Astrocyte of the cerebellum (primary cell): ENCODE measurements around the gene ZNF329.

Experiments used
- DNase-seq: peaks from one replicate; pipeline ENCODE4 v3.0.0-alpha.2; 2011; ENCODE audit warnings: low read depth
- H3K4me3 ChIP-seq: 2 replicates; pipeline ENCODE4 v1.5.1; 2011; ENCODE audit warnings: mild to moderate bottlenecking, low read depth, low read length, moderate library complexity
- in situ Hi-C: cut with HindIII; loops from 2 replicates; pipeline ENCODE4 v1.10.0; 2017; ENCODE audit warnings: low sequenced_read_pairs
- TF ChIP-seq, protein P1 (sequence below): IDR thresholded peaks from 2 replicates; pipeline ENCODE4 v1.5.1; 2012; ENCODE audit warnings: low read length, low read depth, moderate library complexity, mild to moderate bottlenecking; ENCODE audit errors: missing control alignments

Gene ZNF329

DNA sequence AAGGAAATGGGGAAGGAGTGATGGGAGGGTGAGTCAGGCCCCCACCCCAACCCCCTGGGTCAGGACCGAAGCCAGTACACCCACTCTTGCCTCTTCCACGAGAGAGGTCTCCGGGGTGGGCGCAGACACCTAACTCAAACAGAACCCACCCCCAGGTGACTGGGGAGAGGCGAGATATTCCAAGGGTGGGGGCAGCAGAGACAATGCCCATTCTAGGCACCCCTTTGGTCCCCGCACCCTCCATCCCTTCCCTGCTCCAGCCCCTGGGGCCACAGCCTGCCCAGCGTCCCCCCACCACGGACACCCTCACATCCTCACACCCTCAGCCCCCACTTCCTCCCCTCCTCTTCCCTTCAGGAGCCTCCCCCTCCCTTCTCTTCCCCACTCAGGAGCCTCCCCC, 53.2 kb downstream of the ZNF329 start:
- TF ChIP-seq, protein P1, sequence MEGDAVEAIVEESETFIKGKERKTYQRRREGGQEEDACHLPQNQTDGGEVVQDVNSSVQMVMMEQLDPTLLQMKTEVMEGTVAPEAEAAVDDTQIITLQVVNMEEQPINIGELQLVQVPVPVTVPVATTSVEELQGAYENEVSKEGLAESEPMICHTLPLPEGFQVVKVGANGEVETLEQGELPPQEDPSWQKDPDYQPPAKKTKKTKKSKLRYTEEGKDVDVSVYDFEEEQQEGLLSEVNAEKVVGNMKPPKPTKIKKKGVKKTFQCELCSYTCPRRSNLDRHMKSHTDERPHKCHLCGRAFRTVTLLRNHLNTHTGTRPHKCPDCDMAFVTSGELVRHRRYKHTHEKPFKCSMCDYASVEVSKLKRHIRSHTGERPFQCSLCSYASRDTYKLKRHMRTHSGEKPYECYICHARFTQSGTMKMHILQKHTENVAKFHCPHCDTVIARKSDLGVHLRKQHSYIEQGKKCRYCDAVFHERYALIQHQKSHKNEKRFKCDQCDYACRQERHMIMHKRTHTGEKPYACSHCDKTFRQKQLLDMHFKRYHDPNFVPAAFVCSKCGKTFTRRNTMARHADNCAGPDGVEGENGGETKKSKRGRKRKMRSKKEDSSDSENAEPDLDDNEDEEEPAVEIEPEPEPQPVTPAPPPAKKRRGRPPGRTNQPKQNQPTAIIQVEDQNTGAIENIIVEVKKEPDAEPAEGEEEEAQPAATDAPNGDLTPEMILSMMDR, result no peak
- in situ Hi-C loops, result no loop called here
- DNase-seq, result no peak
- peak overlapping the region; percentile 96 for H3K4me3 ChIP-seq

DNA sequence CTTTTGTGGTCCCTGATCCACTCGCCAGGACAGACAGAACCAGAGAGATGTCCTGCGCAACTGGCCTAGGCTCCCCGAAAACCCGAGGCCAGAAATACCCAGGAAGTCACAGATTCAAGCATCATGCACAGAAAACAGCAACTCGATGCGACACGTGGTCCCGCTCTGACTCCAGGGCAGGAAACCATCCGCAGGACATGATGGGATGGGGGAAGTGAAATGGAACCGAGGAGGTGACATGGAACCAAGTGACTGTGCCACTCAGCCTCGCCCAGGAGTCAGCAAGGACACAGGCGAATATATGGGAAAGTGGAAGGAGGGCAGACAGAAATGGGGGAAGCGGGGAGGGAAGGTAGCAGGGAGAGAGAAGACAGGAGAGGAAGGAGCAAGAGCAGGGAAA, 53.7 kb downstream of the ZNF329 start:
- TF ChIP-seq, protein P1, result no peak

DNA sequence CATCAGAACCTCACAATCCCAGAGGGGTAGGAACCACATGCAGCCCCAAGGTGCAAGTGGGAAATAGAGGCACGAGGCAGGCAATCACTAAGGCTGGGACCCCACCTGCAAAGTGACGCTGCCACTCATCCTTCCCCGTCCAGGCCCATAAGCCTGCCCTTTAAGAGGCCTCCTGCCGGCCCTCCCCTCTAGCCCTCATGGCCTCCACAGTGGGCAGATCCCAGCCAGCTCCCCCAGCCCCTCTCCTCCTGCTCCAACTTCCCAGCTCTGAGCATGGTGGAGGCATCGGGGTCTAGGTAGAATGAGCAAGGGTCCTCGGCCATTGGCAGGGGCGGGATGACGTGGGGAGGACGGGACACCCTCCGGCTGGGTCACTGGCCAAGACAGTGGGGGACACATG, 55.3 kb downstream of the ZNF329 start:
- DNase-seq, result no peak
- in situ Hi-C loops, result no loop called here
- TF ChIP-seq, protein P1, result no peak
- H3K4me3 ChIP-seq, result no peak overlapping the region

More for the DNA sequence above, 53.7 kb downstream of the ZNF329 start:
- in situ Hi-C loops, result no loop called here
- H3K4me3 ChIP-seq, result peak overlapping the region; percentile 96
- DNase-seq, result no peak

DNA sequence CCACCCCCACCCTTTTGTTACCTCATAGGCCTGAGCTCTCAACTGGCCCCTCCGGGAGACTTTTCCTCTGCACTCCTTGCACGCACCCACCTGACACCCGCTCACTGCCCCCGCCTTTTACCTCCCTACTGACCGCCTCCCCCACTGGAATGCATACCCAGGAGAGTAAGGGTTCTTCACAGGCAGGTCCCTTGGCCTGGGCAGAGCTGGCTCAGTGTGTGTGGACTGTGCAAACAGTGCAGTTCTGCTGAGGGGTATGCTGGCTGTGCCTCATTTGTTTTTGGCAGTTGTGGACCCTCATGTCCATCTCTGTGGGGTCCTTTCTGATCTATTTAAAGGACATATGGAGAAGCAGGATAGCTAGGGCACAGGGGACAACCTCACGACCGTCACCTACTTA, 57.5 kb downstream of the ZNF329 start:
- H3K4me3 ChIP-seq, result no peak overlapping the region
- TF ChIP-seq, protein P1, result no peak
- in situ Hi-C loops, result no loop called here
- DNase-seq, result no peak

DNA sequence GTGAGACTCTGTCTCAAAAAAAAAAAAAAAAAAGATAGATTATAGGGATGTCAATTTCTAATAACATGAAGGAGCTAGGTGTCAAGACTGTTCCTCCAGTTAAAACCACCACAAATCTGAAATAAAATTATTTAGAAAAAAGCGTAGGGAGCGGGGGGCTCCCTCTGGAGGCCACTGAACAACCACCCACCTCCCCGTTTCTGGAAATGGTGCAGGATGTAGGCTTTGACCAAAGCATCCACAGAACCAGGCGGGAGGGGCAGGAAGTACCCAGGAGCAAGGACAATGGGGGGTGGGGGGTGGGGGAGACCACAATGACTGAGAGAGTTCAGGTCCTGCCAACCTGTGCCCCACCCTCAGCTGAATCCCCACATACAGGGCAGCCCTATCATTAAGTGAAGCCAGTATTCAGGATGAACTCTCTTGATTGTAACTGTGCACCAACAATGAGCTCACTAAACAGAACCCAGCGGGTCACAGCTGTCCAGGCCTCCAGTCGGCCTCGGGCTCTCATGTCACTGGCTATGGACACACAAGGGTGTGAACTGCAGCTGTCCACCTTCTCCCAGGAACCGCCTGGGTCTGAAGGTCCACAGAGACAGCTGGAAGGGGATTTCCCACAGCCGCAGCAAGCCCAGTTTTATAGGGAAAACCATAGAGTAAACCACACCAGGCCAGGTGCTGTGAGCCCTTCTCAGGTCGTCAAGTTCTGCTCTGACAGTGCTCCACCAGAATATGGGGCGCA, 59.2 kb downstream of the ZNF329 start:
- no peak overlapping the region for H3K4me3 ChIP-seq
- TF ChIP-seq, protein P1, result no peak
- in situ Hi-C loops, result no loop called here
- no peak for DNase-seq

DNA sequence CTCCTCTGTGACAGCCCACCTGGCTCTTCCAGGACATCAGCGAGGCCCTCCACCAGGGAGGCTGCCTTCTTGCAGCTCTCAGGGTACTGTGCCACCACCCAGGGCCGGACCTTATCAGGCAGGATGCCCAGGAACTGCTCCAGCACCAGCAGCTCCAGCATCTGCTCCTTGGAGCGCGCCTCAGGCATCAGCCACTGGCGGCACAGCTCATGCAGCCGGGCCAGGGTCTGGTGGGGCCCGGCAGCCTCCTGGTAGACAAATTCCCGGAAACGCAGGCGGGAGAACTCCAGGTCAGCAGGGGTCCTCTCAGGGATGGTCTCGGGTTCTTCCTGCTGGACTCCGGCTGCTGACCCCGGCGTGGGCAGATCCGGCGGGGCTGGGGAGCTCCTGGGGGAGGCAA, 60.7 kb downstream of the ZNF329 start:
- TF ChIP-seq, protein P1, result no peak
- H3K4me3 ChIP-seq, result no peak overlapping the region
- in situ Hi-C loops, result no loop called here
- no peak for DNase-seq
